ENCODE measurements around the gene SLC22A23. TPM values are rescaled to one million over a fixed set of nuclear protein-coding genes. Genes with fewer than 3 reads are reported as not detected.
A peak's percentile ranks its signal among the peaks of the same experiment; 100 is the strongest.

SLC22A23 gene
- total RNA-seq, 4 donors from 2014 or later, result 26.6 to 42.6 (median 37.6) TPM

- Histone ChIP-seq H3K36me3 (peaks cover 0 to 56% (median 0%) of the 10 kb centered on the region in 3 donors), H3K9me3 (no peaks in the 10 kb centered on the region), H3K4me3 (no peak overlapping the region), H3K27ac (peak overlapping the region in 2 of 4 donors; percentile 55 to 71), H3K27me3 (no peaks in the 10 kb centered on the region), H3K4me1 (peaks cover 0 to 20% (median 14%) of the 10 kb centered on the region in 3 donors)
- DNase-seq, result no peak
- 71 to 77% methylated on average over 3 of the region's 3 CpGs for WGBS, 2 donors
- no peak for TF ChIP-seq CTCF (IDR thresholded peaks at IDR 0.05)
- no peak for TF ChIP-seq POLR2A (IDR thresholded peaks at IDR 0.05)
- intact Hi-C loops (cut with DNase I), result no loop called here
Measured at GRCh38 chr6:3323148-3323547, 133.7 kb downstream of the SLC22A23 start.

DNA sequence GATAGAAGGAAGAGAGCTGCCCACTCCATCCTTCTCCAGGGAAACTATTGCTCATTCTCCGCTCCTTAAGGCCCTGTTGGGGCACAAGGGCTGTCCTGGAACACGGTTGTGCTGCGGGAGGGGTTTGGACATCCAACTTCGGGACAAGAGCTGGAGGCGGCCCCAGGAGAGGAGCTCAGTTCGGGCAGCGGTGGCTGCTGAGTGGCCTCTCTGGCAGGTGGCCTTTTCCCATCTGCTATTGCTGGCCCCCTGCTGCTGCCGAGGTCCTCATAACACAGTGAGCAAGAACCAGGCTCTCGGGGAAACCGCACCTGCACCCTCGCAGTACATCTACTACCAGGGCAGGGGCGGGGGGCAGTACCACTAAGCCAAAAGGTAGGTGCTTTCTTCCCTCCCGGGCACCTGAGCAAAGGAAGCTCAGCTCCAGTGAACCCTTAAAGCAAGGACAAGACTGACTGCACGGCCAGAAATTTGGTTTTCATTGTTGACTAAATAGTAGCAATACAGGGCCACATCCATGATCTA, 134.4 kb downstream of the SLC22A23 start:
- Histone ChIP-seq H3K27me3 (no peaks in the 10 kb centered on the region), H3K27ac (no peak overlapping the region), H3K9me3 (no peaks in the 10 kb centered on the region), H3K4me1 (peaks cover 0 to 23% (median 14%) of the 10 kb centered on the region in 3 donors), H3K4me3 (no peak overlapping the region), H3K36me3 (peaks cover 0 to 60% (median 0%) of the 10 kb centered on the region in 3 donors)
- whole genome bisulfite sequencing, 2 donors, result 91 to 92% methylated on average over 8 of the region's 14 CpGs
- DNase-seq, result no peak
- intact Hi-C loops (cut with DNase I), result no loop called here
- TF ChIP-seq POLR2A (IDR thresholded peaks at IDR 0.05) (no peak), CTCF (IDR thresholded peaks at IDR 0.05) (no peak)

DNA sequence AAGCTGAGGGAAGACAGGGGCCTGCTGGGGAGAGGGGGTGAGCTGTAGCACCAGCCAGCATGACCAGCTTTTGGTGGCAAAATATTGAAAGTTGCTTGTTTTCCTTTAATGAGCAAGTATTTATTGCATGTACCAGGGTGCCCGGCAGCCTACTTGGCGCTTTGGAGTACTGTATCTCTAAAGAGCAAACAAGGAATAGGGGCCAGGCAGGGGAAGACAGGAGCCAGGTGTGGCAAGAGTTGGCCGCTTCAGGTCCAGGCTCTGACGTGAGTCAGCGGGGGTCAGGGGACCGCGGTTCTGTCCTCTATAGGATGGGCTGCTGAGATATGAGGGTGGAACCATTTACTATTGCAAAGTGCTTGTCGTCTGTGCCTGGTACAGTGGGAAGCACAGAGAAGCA, 135.0 kb downstream of the SLC22A23 start:
- no peak for DNase-seq
- 92 to 94% methylated on average over 8 of the region's 8 CpGs for WGBS, 2 donors
- intact Hi-C loops (cut with DNase I), result no loop called here

GRCh38 chr6:3321042-3321441, 135.8 kb downstream of the SLC22A23 start:
- no peak for DNase-seq
- Histone ChIP-seq H3K36me3 (peaks cover 0 to 74% (median 0%) of the 10 kb centered on the region in 3 donors), H3K27ac (no peak overlapping the region), H3K27me3 (no peaks in the 10 kb centered on the region), H3K4me1 (peaks cover 0 to 23% (median 14%) of the 10 kb centered on the region in 3 donors), H3K4me3 (no peak overlapping the region), H3K9me3 (no peaks in the 10 kb centered on the region)
- TF ChIP-seq POLR2A (IDR thresholded peaks at IDR 0.05), result no peak
- TF ChIP-seq CTCF (IDR thresholded peaks at IDR 0.05), result no peak
- intact Hi-C loops (cut with DNase I), result no loop called here
- 92 to 95% methylated on average over 9 to 11 of the region's 11 CpGs for WGBS, 2 donors

More for the DNA sequence above, 135.0 kb downstream of the SLC22A23 start:
- Histone ChIP-seq H3K27me3 (no peaks in the 10 kb centered on the region), H3K4me1 (peaks cover 0 to 23% (median 14%) of the 10 kb centered on the region in 3 donors), H3K9me3 (no peaks in the 10 kb centered on the region), H3K27ac (no peak overlapping the region), H3K36me3 (peaks cover 0 to 66% (median 0%) of the 10 kb centered on the region in 3 donors), H3K4me3 (no peak overlapping the region)
- no peak for TF ChIP-seq POLR2A (IDR thresholded peaks at IDR 0.05)
- TF ChIP-seq CTCF (IDR thresholded peaks at IDR 0.05), result no peak

DNA sequence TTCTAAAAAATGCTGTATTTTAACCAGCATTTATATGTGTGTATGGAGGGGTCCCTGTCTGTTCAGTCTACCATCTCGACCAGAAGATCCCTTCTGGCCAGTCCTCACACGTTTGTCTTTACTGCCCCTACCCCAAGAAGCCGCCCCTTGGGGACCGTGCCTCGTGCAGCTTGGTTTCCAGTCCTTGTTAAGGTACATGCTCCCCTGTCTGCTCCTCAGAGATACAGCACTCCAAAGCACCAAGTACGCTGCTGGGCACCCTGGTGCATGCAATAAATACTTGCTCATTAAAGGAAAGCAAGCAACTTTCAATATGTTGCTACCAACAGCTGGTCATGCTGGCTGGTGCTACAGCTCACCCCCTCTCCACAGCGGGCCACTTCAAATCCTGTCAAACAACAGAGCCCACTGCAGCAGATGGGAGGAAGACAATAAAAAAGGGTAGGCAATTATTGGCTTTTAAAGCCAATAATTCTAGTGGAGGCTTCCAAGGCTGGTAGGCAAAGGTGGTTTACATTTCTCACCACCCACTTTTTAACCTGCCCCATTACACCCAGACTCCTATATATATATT, 136.5 kb downstream of the SLC22A23 start:
- Histone ChIP-seq H3K27ac (no peak overlapping the region), H3K4me3 (no peak overlapping the region), H3K27me3 (no peaks in the 10 kb centered on the region), H3K9me3 (no peaks in the 10 kb centered on the region), H3K4me1 (peaks cover 0 to 19% (median 12%) of the 10 kb centered on the region in 3 donors), H3K36me3 (peaks cover 0 to 81% (median under 1%) of the 10 kb centered on the region in 3 donors)
- 82 to 86% methylated on average over 6 to 7 of the region's 7 CpGs for WGBS, 2 donors
- intact Hi-C loops (cut with DNase I), result no loop called here
- DNase-seq, result no peak
- TF ChIP-seq CTCF (IDR thresholded peaks at IDR 0.05) (no peak), POLR2A (IDR thresholded peaks at IDR 0.05) (no peak)
